Adrenal gland (tissue), 12 donors: Measurements from ENCODE around the gene HACL1. TPM values are rescaled to one million over a fixed set of nuclear protein-coding genes. Genes with fewer than 3 reads are reported as not detected.

ENCODE experiments used
- DNase-seq, 7 donors: peaks; one replicate each; pipeline ENCODE4 v3.0.0-alpha.2; 2019 to 2020
- H3K27ac ChIP-seq, 5 donors: fragments of 200-600 bp; sonication (generic) in 4 of 5; 1 replicate in 3 of 5; 2 replicates in 2 of 5; pipeline versions ENCODE4 v1.5.1 to v1.8.0; 2016 to 2020; ENCODE audit warnings: mild to moderate bottlenecking in 1 of 5
- H3K27me3 ChIP-seq: fragments of 200-600 bp; 2 replicates; pipeline ENCODE4 v1.8.0; 2021
- H3K36me3 ChIP-seq, 2 donors: fragments of 200-600 bp; replicated peaks in 1 of 2; 1 replicate in 1 of 2; 2 replicates in 1 of 2; pipeline versions ENCODE4 v1.5.1 to v1.8.0; 2018 to 2022
- H3K4me1 ChIP-seq, 2 donors: fragments of 200-600 bp; replicated peaks in 1 of 2; 1 replicate in 1 of 2; 2 replicates in 1 of 2; pipeline versions ENCODE4 v1.5.1 to v1.8.0; 2018 to 2021
- H3K4me3 ChIP-seq, 4 donors: fragments of 200-600 bp; sonication (generic) in 3 of 4; one replicate each; pipeline ENCODE4 v1.5.1; 2016 to 2018
- H3K9me3 ChIP-seq, 3 donors: fragments of 200-600 bp; sonication (generic) in 1 of 3; replicated peaks in 1 of 3; 1 replicate in 2 of 3; 2 replicates in 1 of 3; pipeline versions ENCODE4 v1.5.1 to v1.8.0; 2016 to 2021
- POLR2A ChIP-seq, 2 donors: fragments of 450-650 bp; IDR thresholded peaks; one replicate each; pipeline ENCODE4 v1.6.1; 2017; ENCODE audit warnings: antibody characterized with exemption in 2 of 2, mild to moderate bottlenecking in 2 of 2, moderate library complexity in 1 of 2
- WGBS, 4 donors: extraction: QIAGEN DNeasy Blood & Tissue Kit in 2 of 4; methylation state at CpG; one replicate each; pipeline versions ENCODE4 v1.1.5 to v1.1.7; 2013 to 2017; 5-methylcytosine and 5-hydroxymethylcytosine counted together
- intact Hi-C, 2 donors: fragments of 100-400 bp; cut with DNase I; formaldehyde crosslinking; loops; one replicate each; pipeline versions ENCODE4 v1.14.1 to v1.15.0; 2022 to 2023
- polyA plus RNA-seq, 3 donors: library from polyadenylated mRNA; stranded (reverse); fragments of 200-250 nt in 2 of 3; fragments of 350-450 nt in 1 of 3; fragmentation: Illumina TruSeq in 1 of 3; extraction: RNeasy Lipid Tissue Mini Kit (QIAGEN cat#74804) in 1 of 3; gene quantifications; one replicate each; pipeline ENCODE4 v1.2.3, GENCODE V29; 2013 to 2014
- total RNA-seq, 9 donors: library from RNA; depleted of rRNA in 4 of 9; stranded (reverse); fragments of >200 nt in 4 of 9; fragments of 120-200 nt in 1 of 9; fragmentation: NEBNext Ultra II Directional in 1 of 9; extraction: Animal tissue kit (Norgen Biotek cat#: 25700) in 1 of 9; gene quantifications; one replicate each; pipeline versions ENCODE4 v1.1.0 to v1.2.4, GENCODE V29; 2013 to 2023
- TF ChIP-seq, protein P1 (sequence below), 6 experiments: fragments of 450-650 bp in 4 of 6; fragments of 200-600 bp in 2 of 6; sonication (generic) in 1 of 6; IDR thresholded peaks; 1 replicate in 5 of 6; 2 replicates in 1 of 6; pipeline versions ENCODE4 v1.5.1 to v1.8.0; 2016 to 2021; ENCODE audit warnings: antibody characterized with exemption in 6 of 6, mild to moderate bottlenecking in 2 of 6, moderate library complexity in 1 of 6
- donor health status: healthy with polysubstance abuse.
- donor health status: Bipolar disorder and iron deficiency.
- donor health status: DM: yes; HTN: yes; CAD: no.
- donor health status: DM: no; HTN: no; CAD: no.
- donor health status: DM: no; HTN: no; CAD: no.
- donor health status: DM: yes; HTN: yes; CAD: no.

HACL1 gene
- total and polyA plus RNA-seq, 12 donors, result 12.3 to 41.7 (median 23.5) TPM

DNA sequence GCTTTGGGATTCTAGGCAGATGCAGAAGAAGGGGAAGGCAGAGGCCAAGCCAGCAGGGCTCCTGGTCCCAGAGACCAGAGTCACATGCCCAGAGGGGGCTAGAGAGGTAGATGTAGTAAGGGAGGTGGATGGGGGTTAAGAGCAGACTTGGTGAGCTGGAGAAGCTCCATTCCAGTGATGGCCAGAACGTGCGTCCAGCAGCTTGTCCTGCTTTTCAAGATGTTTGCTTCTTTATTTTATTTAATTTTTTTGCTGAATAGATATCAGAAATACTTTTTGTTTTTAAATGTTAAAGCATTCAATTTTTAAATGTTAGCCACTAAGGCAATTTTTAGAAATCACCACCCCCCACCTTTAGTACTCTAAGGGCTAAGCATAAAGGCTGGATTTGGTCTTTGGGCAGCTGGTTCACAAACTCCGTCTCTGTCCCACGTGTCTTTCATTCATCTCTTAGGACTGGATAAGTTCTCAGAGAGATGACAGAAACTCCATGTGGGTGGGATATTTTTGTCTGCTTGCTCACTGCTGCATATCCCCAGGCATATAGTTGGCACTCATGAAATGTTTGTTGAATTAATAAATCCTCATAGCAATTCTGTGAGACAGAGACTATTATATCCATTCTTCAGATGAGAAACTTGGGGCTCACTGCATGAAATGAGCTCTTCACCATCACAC, 86.6 kb downstream of the HACL1 start:
- Histone ChIP-seq H3K27ac (no peak overlapping the region), H3K4me1 (no peaks in the 10 kb centered on the region), H3K27me3 (no peaks in the 10 kb centered on the region), H3K36me3 (no peaks in the 10 kb centered on the region), H3K9me3 (no peaks in the 10 kb centered on the region), H3K4me3 (no peak overlapping the region)
- TF ChIP-seq, protein P1, sequence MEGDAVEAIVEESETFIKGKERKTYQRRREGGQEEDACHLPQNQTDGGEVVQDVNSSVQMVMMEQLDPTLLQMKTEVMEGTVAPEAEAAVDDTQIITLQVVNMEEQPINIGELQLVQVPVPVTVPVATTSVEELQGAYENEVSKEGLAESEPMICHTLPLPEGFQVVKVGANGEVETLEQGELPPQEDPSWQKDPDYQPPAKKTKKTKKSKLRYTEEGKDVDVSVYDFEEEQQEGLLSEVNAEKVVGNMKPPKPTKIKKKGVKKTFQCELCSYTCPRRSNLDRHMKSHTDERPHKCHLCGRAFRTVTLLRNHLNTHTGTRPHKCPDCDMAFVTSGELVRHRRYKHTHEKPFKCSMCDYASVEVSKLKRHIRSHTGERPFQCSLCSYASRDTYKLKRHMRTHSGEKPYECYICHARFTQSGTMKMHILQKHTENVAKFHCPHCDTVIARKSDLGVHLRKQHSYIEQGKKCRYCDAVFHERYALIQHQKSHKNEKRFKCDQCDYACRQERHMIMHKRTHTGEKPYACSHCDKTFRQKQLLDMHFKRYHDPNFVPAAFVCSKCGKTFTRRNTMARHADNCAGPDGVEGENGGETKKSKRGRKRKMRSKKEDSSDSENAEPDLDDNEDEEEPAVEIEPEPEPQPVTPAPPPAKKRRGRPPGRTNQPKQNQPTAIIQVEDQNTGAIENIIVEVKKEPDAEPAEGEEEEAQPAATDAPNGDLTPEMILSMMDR (IDR thresholded peaks at IDR 0.05), result no peak
- TF ChIP-seq POLR2A (IDR thresholded peaks at IDR 0.05), result no peak
- DNase-seq, result no peak
- intact Hi-C loops, result no loop called here
- 93 to 96% (median 94%) methylated on average over 4 of the region's 4 CpGs for WGBS, 4 donors

DNA sequence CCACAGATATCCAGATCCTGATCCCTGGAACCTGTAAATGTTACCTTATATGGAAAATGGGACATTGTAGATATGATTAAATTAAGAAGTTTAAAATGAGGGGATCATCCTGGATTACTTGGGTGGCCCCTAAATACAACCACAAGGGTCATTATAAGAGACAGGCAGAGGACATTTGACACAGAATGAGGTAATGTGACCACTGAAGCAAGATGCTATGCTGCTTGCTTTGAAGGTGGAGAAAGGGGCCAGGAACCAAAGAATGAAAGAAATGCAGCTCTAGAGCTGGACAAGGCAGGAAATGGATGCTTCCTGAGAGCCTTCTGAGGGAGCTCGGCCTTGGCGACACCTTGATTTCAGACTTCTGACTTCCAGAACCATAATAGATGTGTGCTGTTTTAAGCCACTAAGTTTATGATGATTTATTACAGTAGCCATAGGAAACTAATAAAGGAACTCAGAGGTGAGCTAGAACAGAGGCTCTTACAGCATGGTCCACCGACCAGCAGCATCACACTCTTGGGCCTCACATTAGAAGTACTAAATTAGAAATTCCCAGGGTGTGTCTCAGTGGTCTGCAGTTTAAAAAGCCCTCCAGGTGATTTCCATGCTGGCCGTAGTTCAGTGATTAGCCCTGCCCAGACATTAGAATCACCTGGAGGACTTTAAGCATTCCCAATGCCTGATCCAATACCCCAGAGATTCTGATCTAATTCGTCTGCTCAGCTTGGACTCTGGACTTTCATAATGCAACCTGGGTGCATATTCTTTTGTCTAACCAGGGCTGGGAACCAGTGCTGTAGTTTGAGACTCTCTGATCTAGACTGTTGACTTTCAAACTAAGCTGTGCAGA, 87.3 kb downstream of the HACL1 start:
- H3K27ac ChIP-seq, result no peak overlapping the region
- no peaks in the 10 kb centered on the region for H3K27me3 ChIP-seq
- WGBS, 4 donors, result 77 to 89% (median 86%) methylated on average over 3 to 5 of the region's 5 CpGs
- intact Hi-C loops, result no loop called here
- H3K4me1 ChIP-seq, result no peaks in the 10 kb centered on the region
- H3K9me3 ChIP-seq, result no peaks in the 10 kb centered on the region
- H3K36me3 ChIP-seq, result no peaks in the 10 kb centered on the region
- no peak for DNase-seq
- H3K4me3 ChIP-seq, result no peak overlapping the region
- no peak for TF ChIP-seq POLR2A (IDR thresholded peaks at IDR 0.05)

- H3K4me1 ChIP-seq, result no peaks in the 10 kb centered on the region
- H3K27ac ChIP-seq, result no peak overlapping the region
- no peak overlapping the region for H3K4me3 ChIP-seq
- H3K9me3 ChIP-seq, result no peaks in the 10 kb centered on the region
- H3K27me3 ChIP-seq, result no peaks in the 10 kb centered on the region
- intact Hi-C loops, result no loop called here
- no peaks in the 10 kb centered on the region for H3K36me3 ChIP-seq
- DNase-seq, result no peak
- TF ChIP-seq POLR2A (IDR thresholded peaks at IDR 0.05), result no peak
- TF ChIP-seq, protein P1 (IDR thresholded peaks at IDR 0.05), result no peak
- 86 to 93% (median 90%) methylated on average over 7 of the region's 7 CpGs for WGBS, 4 donors
Observed at GRCh38 chr3:15513116-15513515, 88.3 kb downstream of the HACL1 start.

GRCh38 chr3:15512166-15512565, 89.2 kb downstream of the HACL1 start:
- no peak overlapping the region for H3K27ac ChIP-seq
- intact Hi-C loops, result no loop called here
- no peaks in the 10 kb centered on the region for H3K36me3 ChIP-seq
- no peaks in the 10 kb centered on the region for H3K4me1 ChIP-seq
- peak in 1 of 7 donors; percentile 65 for DNase-seq
- 53 to 72% (median 62%) methylated on average over 10 of the region's 10 CpGs for WGBS, 4 donors
- no peak overlapping the region for H3K4me3 ChIP-seq
- no peak for TF ChIP-seq POLR2A (IDR thresholded peaks at IDR 0.05)
- TF ChIP-seq, protein P1 (IDR thresholded peaks at IDR 0.05), result no peak
- no peaks in the 10 kb centered on the region for H3K27me3 ChIP-seq
- no peaks in the 10 kb centered on the region for H3K9me3 ChIP-seq
